H9 (cell line): ENCODE measurements around the gene NECAP2. TPM values are rescaled to one million over a fixed set of nuclear protein-coding genes. Genes with fewer than 3 reads are reported as not detected.
A peak's percentile ranks its signal among the peaks of the same experiment; 100 is the strongest.
"Not testable (repeated sequence)": the region's sequence is repeated elsewhere in the genome, so short reads cannot be mapped to it uniquely, and the experiment has no call there.

Experiments used
- DNase-seq: peaks from one replicate; pipeline ENCODE4 v3.0.0-alpha.2; 2017
- H2AFZ ChIP-seq: one replicate; pipeline ENCODE4 v1.6.1; 2013; ENCODE audit warnings: mild to moderate bottlenecking, low read length, control low read depth, moderate library complexity
- H2AK5ac ChIP-seq: 2 replicates; pipeline ENCODE4 v1.6.1; 2013; ENCODE audit warnings: low read length, control low read depth, mixed read lengths; ENCODE audit not compliant: insufficient read length
- H2BK120ac ChIP-seq: one replicate; pipeline ENCODE4 v1.6.1; 2013; ENCODE audit warnings: low read depth, mild to moderate bottlenecking, low read length, control low read depth, inconsistent platforms; ENCODE audit not compliant: poor library complexity, severe bottlenecking
- H2BK12ac ChIP-seq: 2 replicates; pipeline ENCODE4 v1.6.1; 2013; ENCODE audit warnings: low read length, control low read depth, mixed read lengths, low read depth; ENCODE audit not compliant: insufficient read length
- H2BK15ac ChIP-seq: 2 replicates; pipeline ENCODE4 v1.6.1; 2013; ENCODE audit warnings: low read depth, low read length, control low read depth
- H2BK20ac ChIP-seq: one replicate; pipeline ENCODE4 v1.6.1; 2013; ENCODE audit warnings: low read depth, mild to moderate bottlenecking, low read length, control low read depth, inconsistent platforms; ENCODE audit not compliant: poor library complexity, severe bottlenecking
- H2BK5ac ChIP-seq: 2 replicates; pipeline ENCODE4 v1.6.1; 2013; ENCODE audit warnings: low read length, control low read depth, mixed read lengths; ENCODE audit not compliant: insufficient read length
- H3K14ac ChIP-seq: 2 replicates; pipeline ENCODE4 v1.6.1; 2013; ENCODE audit warnings: low read length, control low read depth; ENCODE audit not compliant: insufficient read depth
- H3K18ac ChIP-seq: 2 replicates; pipeline ENCODE4 v1.6.1; 2013; ENCODE audit warnings: low read depth, mild to moderate bottlenecking, mixed read lengths, low read length, control low read depth; ENCODE audit not compliant: insufficient read length
- H3K23ac ChIP-seq: 2 replicates; pipeline ENCODE4 v1.6.1; 2013; ENCODE audit warnings: low read length, control low read depth, mixed read lengths, low read depth; ENCODE audit not compliant: insufficient read length
- H3K23me2 ChIP-seq: 2 replicates; pipeline ENCODE4 v1.6.1; 2013; ENCODE audit warnings: low read depth, mild to moderate bottlenecking, mixed read lengths, low read length, control low read depth; ENCODE audit not compliant: insufficient read length, poor library complexity, severe bottlenecking
- H3K27ac ChIP-seq: 2 replicates; pipeline ENCODE4 v1.5.1; 2013; ENCODE audit warnings: low read length, control low read depth, mixed read lengths, low read depth; ENCODE audit not compliant: insufficient read length
- H3K27me3 ChIP-seq: 2 replicates; pipeline ENCODE4 v1.6.1; 2013; ENCODE audit warnings: low read length, control low read depth, inconsistent platforms; ENCODE audit not compliant: insufficient read depth
- H3K4ac ChIP-seq: 2 replicates; pipeline ENCODE4 v1.6.1; 2013; ENCODE audit warnings: low read depth, mild to moderate bottlenecking, control low read depth, inconsistent platforms, low read length, moderate library complexity
- H3K4me1 ChIP-seq: 2 replicates; pipeline ENCODE4 v1.6.1; 2013; ENCODE audit warnings: low read length, control low read depth, inconsistent platforms; ENCODE audit not compliant: insufficient read depth
- H3K4me2 ChIP-seq: 2 replicates; pipeline ENCODE4 v1.6.1; 2013; ENCODE audit warnings: low read length, control low read depth, mixed read lengths; ENCODE audit not compliant: insufficient read length, insufficient read depth
- H3K56ac ChIP-seq: 2 replicates; pipeline ENCODE4 v1.6.1; 2013; ENCODE audit warnings: low read depth, mild to moderate bottlenecking, mixed read lengths, low read length, control low read depth; ENCODE audit not compliant: insufficient read length
- H3K79me1 ChIP-seq: 2 replicates; pipeline ENCODE4 v1.6.1; 2013; ENCODE audit warnings: low read depth, mild to moderate bottlenecking, moderate library complexity, low read length, control low read depth, inconsistent platforms; ENCODE audit not compliant: insufficient read depth, poor library complexity, severe bottlenecking
- H3K79me2 ChIP-seq: 2 replicates; pipeline ENCODE4 v1.6.1; 2013; ENCODE audit warnings: low read length, control low read depth, inconsistent platforms; ENCODE audit not compliant: insufficient read depth
- H3K9ac ChIP-seq: 2 replicates; pipeline ENCODE4 v1.6.1; 2013; ENCODE audit warnings: low read length, control low read depth, mixed read lengths; ENCODE audit not compliant: insufficient read length; ENCODE audit errors: extremely low read depth
- H3K9me3 ChIP-seq: one replicate; pipeline ENCODE4 v1.6.1; 2013; ENCODE audit warnings: low read depth, low read length, inconsistent platforms; ENCODE audit not compliant: control insufficient read depth
- H3T11ph ChIP-seq: one replicate; pipeline ENCODE4 v1.6.1; 2013; ENCODE audit warnings: mild to moderate bottlenecking, low read length, control low read depth, inconsistent platforms
- H4K20me1 ChIP-seq: one replicate; pipeline ENCODE4 v1.6.1; 2013; ENCODE audit not compliant: control insufficient read depth, insufficient read length, insufficient read depth
- H4K5ac ChIP-seq: 2 replicates; pipeline ENCODE4 v1.6.1; 2013; ENCODE audit warnings: low read depth, mild to moderate bottlenecking, mixed read lengths, low read length, control low read depth; ENCODE audit not compliant: insufficient read length
- H4K8ac ChIP-seq: replicated peaks from 2 replicates; pipeline ENCODE4 v1.6.1; 2013; ENCODE audit warnings: low read length, control low read depth, mixed read lengths, low read depth; ENCODE audit not compliant: insufficient read length
- H4K91ac ChIP-seq: 2 replicates; pipeline ENCODE4 v1.6.1; 2013; ENCODE audit warnings: low read depth, mild to moderate bottlenecking, moderate library complexity, mixed read lengths, low read length, control low read depth; ENCODE audit not compliant: insufficient read length
- H3K27ac Mint-ChIP-seq, 3 experiments: 2 replicates in 2 of 3; 3 replicates in 1 of 3; pipeline ENCODE4 v1.8.0; 2020 to 2021; ENCODE audit warnings: mixed read lengths in 3 of 3, mild to moderate bottlenecking in 1 of 3, moderate library complexity in 1 of 3
- H3K27me3 Mint-ChIP-seq: 2 replicates; pipeline ENCODE4 v1.8.0; 2021; ENCODE audit warnings: low read depth, mild to moderate bottlenecking, moderate library complexity, mixed read lengths
- H3K36me3 Mint-ChIP-seq, 3 experiments: 2 replicates in 2 of 3; 3 replicates in 1 of 3; pipeline ENCODE4 v1.8.0; 2020 to 2021; ENCODE audit warnings: low read depth in 3 of 3, mixed read lengths in 3 of 3; ENCODE audit not compliant: insufficient read depth in 1 of 3
- H3K4me1 Mint-ChIP-seq, 2 experiments: 2 replicates each; pipeline ENCODE4 v1.8.0; 2020; ENCODE audit warnings: mixed read lengths in 2 of 2
- H3K4me3 Mint-ChIP-seq, 2 experiments: 2 replicates in 1 of 2; 3 replicates in 1 of 2; pipeline ENCODE4 v1.8.0; 2020 to 2021; ENCODE audit warnings: mild to moderate bottlenecking in 2 of 2, mixed read lengths in 2 of 2, moderate library complexity in 1 of 2
- H3K9me3 Mint-ChIP-seq, 2 experiments: 2 replicates in 1 of 2; 3 replicates in 1 of 2; pipeline ENCODE4 v1.8.0; 2020; ENCODE audit warnings: mild to moderate bottlenecking in 2 of 2, mixed read lengths in 2 of 2, moderate library complexity in 1 of 2
- WGBS: extraction: QIAGEN DNeasy Blood & Tissue Kit; methylation state at CpG from one replicate; pipeline ENCODE4 v1.1.7; 2013; ENCODE audit warnings: missing lambda C conversion rate, low lambda C conversion rate, mixed read lengths; ENCODE audit not compliant: insufficient read length; ENCODE audit errors: extremely low coverage; 5-methylcytosine and 5-hydroxymethylcytosine counted together
- total RNA-seq: library from RNA; stranded (reverse); gene quantifications from 2 replicates; pipeline ENCODE4 v1.2.1, GENCODE V29; 2021

Gene NECAP2
- total RNA-seq, 1 experiment from 2014 or later: 33.2 TPM

GRCh38 chr1:16493731-16494130, 53.2 kb downstream of the NECAP2 start:
- H3K18ac ChIP-seq: not testable (repeated sequence)
- peak overlapping the region in 2 of 3 experiments; percentile 2 to 26; a peak in 2 of 7 replicates for H3K27ac Mint-ChIP-seq

More at GRCh38 chr1:16493731-16494130, 53.2 kb downstream of the NECAP2 start:
- H3K79me1 ChIP-seq, H2BK12ac ChIP-seq, DNase-seq, H3K79me2 ChIP-seq, H3K14ac ChIP-seq, H2BK15ac ChIP-seq, H2AFZ ChIP-seq, H3K4me1 ChIP-seq, H3K4ac ChIP-seq, H3K56ac ChIP-seq, H3K27me3 Mint-ChIP-seq, H2AK5ac ChIP-seq, H3K9ac ChIP-seq, H3K27ac ChIP-seq, H3K23ac ChIP-seq, H4K20me1 ChIP-seq, H3K27me3 ChIP-seq, H2BK20ac ChIP-seq, H3K4me2 ChIP-seq, H2BK120ac ChIP-seq, H4K5ac ChIP-seq, H3T11ph ChIP-seq, H3K23me2 ChIP-seq, H3K9me3 ChIP-seq, H2BK5ac ChIP-seq, H4K91ac ChIP-seq, H3K9me3 Mint-ChIP-seq, H4K8ac ChIP-seq: not testable (repeated sequence)
- WGBS: no CpG with 5 or more reads among the region's 9 CpGs
- Mint-ChIP-seq H3K36me3 (peaks cover 0 to 10% (median 5%) of the 10 kb centered on the region in 3 experiments; a peak in 6 of 7 replicates), H3K4me1 (peaks cover 18 to 28% of the 10 kb centered on the region in 2 experiments), H3K4me3 (peak overlapping the region in 1 of 2 experiments; percentile 21; a peak in 1 of 5 replicates)
